HepG2 (cell line): ENCODE data around the gene KRTCAP2. TPM values are rescaled to one million over a fixed set of nuclear protein-coding genes. Genes with fewer than 3 reads are reported as not detected.
A peak's percentile ranks its signal among the peaks of the same experiment; 100 is the strongest.

Source experiments
- BRD4 ChIP-seq: sonication (generic); formaldehyde crosslinking; IDR thresholded peaks from 2 replicates; pipeline ENCODE4 v1.4.0; 2020; ENCODE audit warnings: missing genetic modification reagents
- BRF2 ChIP-seq: sonication (generic); formaldehyde crosslinking; IDR thresholded peaks from 2 replicates; pipeline ENCODE4 v1.8.1; 2022; ENCODE audit warnings: mild to moderate bottlenecking, missing genetic modification reagents
- CBFB ChIP-seq: sonication (generic); formaldehyde crosslinking; IDR thresholded peaks from 2 replicates; pipeline ENCODE4 v1.4.0; 2020; ENCODE audit warnings: missing genetic modification reagents
- CREB3 ChIP-seq: sonication (generic); formaldehyde crosslinking; IDR thresholded peaks from 2 replicates; pipeline ENCODE4 v1.5.0; 2020; ENCODE audit warnings: missing genetic modification reagents
- HOXA3 ChIP-seq: sonication (generic); formaldehyde crosslinking; IDR thresholded peaks from 2 replicates; pipeline ENCODE4 v1.5.0; 2020; ENCODE audit warnings: missing genetic modification reagents
- KDM4B ChIP-seq: sonication (generic); formaldehyde crosslinking; IDR thresholded peaks from 2 replicates; pipeline ENCODE4 v1.4.0; 2020; ENCODE audit warnings: missing genetic modification reagents
- MNT ChIP-seq: fragments of 450-650 bp; IDR thresholded peaks from 2 replicates; pipeline ENCODE4 v1.6.1; 2016
- NR2F6 ChIP-seq, 2 experiments: IDR thresholded peaks; 2 replicates each; pipeline ENCODE4 v1.6.1; 2016; ENCODE audit warnings: antibody characterized with exemption in 1 of 2, mild to moderate bottlenecking in 1 of 2
- RAD21 ChIP-seq: fragments of 450-650 bp; formaldehyde crosslinking; IDR thresholded peaks from 2 replicates; pipeline ENCODE4 v1.5.0; 2020; ENCODE audit warnings: mild to moderate bottlenecking
- SP5 ChIP-seq: IDR thresholded peaks from 2 replicates; pipeline ENCODE4 v1.6.1; 2016; ENCODE audit warnings: low read depth, borderline replicate concordance
- TEAD3 ChIP-seq: optimal IDR thresholded peaks from 2 replicates; pipeline ENCODE3; 2016; ENCODE audit warnings: borderline replicate concordance
- ZBTB8A ChIP-seq: sonication (generic); formaldehyde crosslinking; IDR thresholded peaks from 2 replicates; pipeline ENCODE4 v1.4.0; 2020; ENCODE audit warnings: mild to moderate bottlenecking, low read depth, missing genetic modification reagents, borderline replicate concordance
- ZNF124 ChIP-seq: sonication (generic); formaldehyde crosslinking; IDR thresholded peaks from 2 replicates; pipeline ENCODE4 v1.4.0; 2020; ENCODE audit warnings: missing genetic modification reagents
- ZNF407 ChIP-seq: sonication (generic); formaldehyde crosslinking; IDR thresholded peaks from one replicate; pipeline ENCODE4 v1.5.1; 2020; ENCODE audit warnings: mild to moderate bottlenecking, missing genetic modification reagents; ENCODE audit errors: not compliant biosample characterization
- ZNF615 ChIP-seq: sonication (generic); formaldehyde crosslinking; IDR thresholded peaks from 2 replicates; pipeline ENCODE4 v1.5.0; 2020; ENCODE audit warnings: mild to moderate bottlenecking, missing genetic modification reagents, borderline replicate concordance
- ZNF670 ChIP-seq: sonication (generic); formaldehyde crosslinking; IDR thresholded peaks from 2 replicates; pipeline ENCODE4 v1.8.0; 2022; ENCODE audit warnings: mild to moderate bottlenecking, missing genetic modification reagents, borderline replicate concordance
- ZSCAN29 ChIP-seq: sonication (generic); formaldehyde crosslinking; conservative IDR thresholded peaks from 2 replicates; pipeline ENCODE4 v1.4.0; 2020; ENCODE audit warnings: mild to moderate bottlenecking, missing genetic modification reagents
- ZSCAN9 ChIP-seq: IDR thresholded peaks from 2 replicates; pipeline ENCODE4 v1.6.1; 2016; ENCODE audit warnings: borderline replicate concordance
- polyA plus RNA-seq, 8 experiments: library from polyadenylated mRNA; depleted of rRNA in 3 of 8; stranded (reverse) in 7 of 8; unstranded in 1 of 8; fragments of >200 nt; fragmentation: Illumina TruSeq in 4 of 8; extraction: Trizol in 4 of 8; gene quantifications; 2 replicates each; pipeline versions ENCODE4 v1.2.1 to v1.2.3, GENCODE V29; 2011 to 2016; ENCODE audit warnings: low read depth in 4 of 8, missing spikeins in 1 of 8, mixed read lengths in 1 of 8; ENCODE audit not compliant: insufficient read depth in 1 of 8
- total RNA-seq, 5 experiments: library from RNA; depleted of rRNA; stranded (reverse); fragments of >200 nt; fragmentation: Illumina TruSeq; extraction: Trizol; gene quantifications; 2 replicates each; pipeline ENCODE4 v1.2.3, GENCODE V29; 2016; ENCODE audit warnings: low read depth in 1 of 5

The KRTCAP2 gene
- total and polyA plus RNA-seq, 2 of the 13 experiments (the other 11 are each of a cell fraction or from before 2014, with no cell fraction given) = 77.3 to 79.4 TPM

- TF ChIP-seq ZNF407 (CRISPR knock-in tag) (no peak), BRF2 (0 out of 2 replicates have a peak, but pooled peaks have one; percentile 12), TEAD3 (CRISPR knock-in tag) (peak; percentile 76), NR2F6 (IDR thresholded peaks at IDR 0.05) (no peak), NR2F6 (CRISPR knock-in tag; IDR thresholded peaks at IDR 0.05) (peak; percentile 37), KDM4B (CRISPR knock-in tag) (no peak), ZBTB8A (CRISPR knock-in tag) (no peak), RAD21 (no peak), ZNF124 (CRISPR knock-in tag) (peak; percentile 30; the same call in 1 of the 2 replicates), CBFB (CRISPR knock-in tag) (peak; percentile 10; the same call in 1 of the 2 replicates), HOXA3 (CRISPR knock-in tag) (peak; percentile 33), CREB3 (0 out of 2 replicates have a peak, but pooled peaks have one; percentile 87), ZNF615 (CRISPR knock-in tag) (no peak), BRD4 (CRISPR knock-in tag) (peak; percentile 60; the same call in 1 of the 2 replicates), MNT (peak; percentile 57), ZSCAN9 (CRISPR knock-in tag) (peak; percentile 80; the same call in 1 of the 2 replicates), ZNF670 (CRISPR knock-in tag) (0 out of 2 replicates have a peak, but pooled peaks have one; percentile 18), SP5 (CRISPR knock-in tag) (peak; percentile 93), ZSCAN29 (CRISPR knock-in tag) (no peak; the same call in 1 of the 2 replicates)
These were observed 38.2 kb downstream of the KRTCAP2 start (continued) for GRCh38 chr1:155134880-155135414.
